Mesendoderm (in vitro differentiated cells): ENCODE measurements around the gene P3R3URF. TPM values are rescaled to one million over a fixed set of nuclear protein-coding genes. Genes with fewer than 3 reads are reported as not detected.

Experiments
- small RNA-seq: library from polyadenylated mRNA; stranded (forward); fragments of <200 nt; extraction: miRNeasy Mini kit (QIAGEN cat#:217004); gene quantifications from one replicate; pipeline ENCODE3, GENCODE V24; 2013; ENCODE audit not compliant: insufficient read depth

Gene P3R3URF

Small RNAs within 50 kb of the gene (small RNA-seq; reads per million reads assigned to genes)
- gene AL672043.1 = not detected
